HG03280 (cell line): ENCODE data around the gene CSNK1G3.

Experiments used
- ATAC-seq: cut with Tn5 transposase; IDR thresholded peaks from one replicate; pipeline ENCODE4 v1.9.1; 2021; ENCODE audit warnings: mild to moderate bottlenecking, moderate library complexity; ENCODE audit not compliant: unreplicated experiment

The CSNK1G3 gene

DNA sequence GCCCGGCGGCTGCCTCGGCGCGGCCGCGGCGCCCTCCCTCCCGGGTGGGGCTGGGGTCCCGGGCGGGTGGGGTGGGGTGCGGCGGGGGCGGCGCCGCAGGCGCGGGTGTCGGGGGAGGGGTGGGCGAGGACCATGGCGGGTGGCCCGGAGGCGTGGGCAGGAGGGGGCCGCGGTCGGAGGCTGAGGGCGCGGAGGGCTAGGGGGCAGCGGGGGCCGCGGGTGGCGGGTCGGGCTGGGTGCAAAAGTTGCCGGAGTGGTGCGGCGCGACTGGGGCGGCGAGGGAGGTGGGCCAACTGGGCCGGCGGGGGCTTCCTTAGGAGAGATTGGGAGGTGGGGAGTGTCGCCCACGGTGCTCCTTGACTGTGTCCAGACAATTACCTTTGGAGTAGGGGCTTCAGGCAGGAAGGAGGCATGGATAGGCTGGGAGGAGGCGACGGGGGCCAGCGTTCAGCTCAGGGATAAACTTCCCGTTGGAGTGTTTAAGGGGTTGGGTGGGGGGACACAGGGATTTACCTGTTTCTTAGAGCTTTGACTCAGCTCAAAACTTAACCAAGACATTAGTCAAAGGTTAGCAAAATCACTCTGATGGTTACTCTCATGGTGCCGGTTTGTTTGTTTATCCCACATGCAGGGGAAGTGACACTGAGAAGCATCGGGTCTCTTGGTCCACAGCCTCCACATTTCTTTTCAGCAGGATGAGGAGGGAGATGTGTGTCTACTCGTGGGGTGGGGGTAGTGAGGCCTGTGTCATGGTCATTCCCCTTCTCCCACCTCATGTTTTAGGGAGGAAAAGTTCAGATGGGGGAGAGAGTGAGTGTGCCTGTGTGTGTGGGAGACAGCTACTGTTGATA lies 859 bp downstream of the CSNK1G3 start:
- peak; percentile 5 for ATAC-seq

DNA sequence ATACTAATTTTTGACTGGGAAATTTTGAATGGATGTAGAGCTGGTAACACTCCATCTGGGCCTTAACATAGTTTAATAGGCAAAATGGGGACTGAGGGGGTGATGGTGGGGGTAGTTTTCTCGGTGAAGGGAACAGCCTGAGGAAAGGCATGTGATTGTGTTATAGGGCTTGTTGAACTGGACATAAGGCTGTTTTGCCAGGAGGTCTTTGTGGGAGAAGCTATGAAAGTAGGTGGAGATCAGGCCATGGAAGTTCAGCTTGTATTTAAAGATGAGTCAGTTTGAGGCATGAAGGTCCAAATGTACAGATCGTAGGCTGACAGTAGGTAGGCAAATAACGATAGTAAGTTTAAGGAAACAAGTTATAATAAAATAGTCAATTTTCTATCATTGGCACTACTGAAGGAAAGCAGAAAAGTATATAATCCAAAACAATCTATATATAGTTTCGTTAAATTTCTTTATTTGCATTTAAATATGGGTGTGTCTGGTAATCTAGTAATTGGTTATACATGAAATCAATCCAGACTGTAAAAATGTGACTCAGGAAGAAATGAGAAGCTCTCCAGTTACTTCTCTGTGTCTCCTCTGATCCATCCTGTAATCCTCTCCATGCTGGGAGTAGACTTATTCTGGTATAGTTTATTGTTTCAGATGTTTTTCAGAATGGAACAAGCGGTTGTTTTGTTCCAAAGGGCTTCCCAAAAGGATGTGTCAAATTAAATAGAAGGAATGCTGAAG lies 2.8 kb downstream of the CSNK1G3 start:
- ATAC-seq = no peak

DNA sequence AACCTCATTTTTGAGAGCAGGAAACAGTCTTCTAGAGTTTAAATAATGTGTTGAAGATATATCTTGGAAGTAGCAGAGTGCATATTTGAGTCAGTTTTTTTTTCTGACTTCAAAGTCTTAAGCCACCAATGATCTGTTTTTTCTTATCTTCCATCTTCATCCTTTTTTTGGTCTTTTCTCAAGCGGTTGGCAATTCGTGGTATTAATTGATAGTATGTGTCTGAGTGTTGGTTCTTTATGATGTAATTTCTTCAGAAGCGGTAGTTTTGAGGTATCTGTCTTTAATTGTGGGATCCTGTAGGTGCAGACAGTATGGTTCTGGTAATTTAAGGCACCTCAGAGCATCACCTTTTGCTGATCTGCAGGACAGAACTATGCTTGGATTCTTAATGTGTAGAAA lies 3.9 kb downstream of the CSNK1G3 start:
- ATAC-seq = no peak

DNA sequence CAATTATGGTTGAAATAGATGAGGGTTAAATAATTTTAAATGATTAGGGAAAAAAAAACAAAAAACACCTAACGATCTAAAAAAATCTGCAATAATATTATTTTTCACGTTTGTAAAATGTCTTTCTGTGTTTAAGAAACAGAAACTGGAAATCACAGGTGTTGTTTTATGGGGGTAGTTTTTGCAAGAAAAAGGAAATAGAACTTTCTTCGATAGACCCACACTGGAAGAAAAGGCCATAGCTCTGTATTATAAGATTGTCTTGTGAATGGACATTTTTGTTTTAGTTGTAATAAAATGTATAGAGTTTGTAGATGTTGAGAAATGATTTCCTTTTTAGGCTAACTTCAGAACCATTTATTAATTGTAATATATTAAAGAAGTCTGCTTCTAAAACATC lies 5.5 kb downstream of the CSNK1G3 start:
- ATAC-seq = no peak

DNA sequence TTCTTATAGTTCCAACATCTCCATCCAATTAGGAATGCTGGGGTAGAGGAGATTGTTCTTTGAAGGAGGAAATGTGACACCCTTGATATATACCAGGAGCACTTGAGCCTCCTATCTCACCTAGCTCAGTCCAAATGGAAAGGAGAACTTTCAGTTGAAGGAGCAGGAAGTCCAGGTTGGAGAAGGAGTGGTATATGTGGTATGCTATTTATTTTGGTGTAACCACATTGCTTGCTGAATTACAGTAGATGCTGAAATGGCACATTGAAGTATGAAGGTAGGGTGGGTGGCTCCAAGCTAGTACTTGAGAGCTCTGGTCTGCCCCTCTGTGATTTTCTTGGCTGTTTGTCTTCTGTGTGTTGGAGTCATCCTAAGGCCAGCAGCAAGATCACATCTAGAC lies 6.1 kb downstream of the CSNK1G3 start:
- no peak for ATAC-seq

DNA sequence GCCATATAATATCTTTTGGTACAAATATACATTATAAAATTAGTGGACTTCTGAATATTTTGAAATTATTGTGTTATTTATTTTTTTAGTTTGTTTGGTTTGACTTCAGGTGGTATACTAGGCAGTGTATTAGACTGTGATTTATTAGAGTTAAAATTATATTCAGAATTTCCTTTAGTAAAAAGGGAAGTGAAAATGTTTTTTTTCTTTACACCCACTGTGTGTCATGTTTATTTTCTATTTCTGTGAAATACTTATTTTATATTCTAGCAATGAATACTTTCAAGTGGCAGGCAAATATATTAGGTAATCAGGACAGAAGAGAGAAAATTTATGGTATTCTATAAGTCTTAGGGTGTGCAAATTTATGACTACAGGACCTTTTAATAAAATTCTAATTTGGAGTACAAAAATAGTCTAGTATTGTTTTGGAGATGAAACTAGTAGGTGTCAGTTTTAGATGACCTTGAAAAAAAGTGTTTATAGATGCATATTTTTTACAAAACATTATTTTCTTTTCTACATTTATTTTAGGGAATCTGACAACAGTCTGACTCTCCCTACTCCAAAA lies 8.8 kb downstream of the CSNK1G3 start:
- peak; percentile 74 for ATAC-seq

DNA sequence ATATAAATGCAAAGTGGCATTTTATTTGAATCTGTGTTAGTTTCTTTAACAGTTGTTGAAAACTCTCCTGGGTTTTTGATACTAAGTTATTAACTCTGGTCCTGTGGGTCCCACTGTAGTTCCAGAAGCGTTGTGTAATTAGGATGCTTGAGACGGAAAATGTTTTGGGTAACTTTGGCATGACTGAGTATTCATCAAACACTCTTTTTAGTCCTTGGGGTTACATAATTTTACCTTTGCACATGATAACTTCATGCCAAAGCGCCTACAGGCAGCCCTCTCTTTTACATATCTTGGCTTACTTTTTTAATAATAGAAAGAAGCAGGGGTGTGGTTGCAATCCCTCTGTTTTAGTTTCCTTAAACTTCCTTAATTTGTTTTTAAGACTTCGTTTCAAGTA lies 12.2 kb downstream of the CSNK1G3 start:
- ATAC-seq = no peak

DNA sequence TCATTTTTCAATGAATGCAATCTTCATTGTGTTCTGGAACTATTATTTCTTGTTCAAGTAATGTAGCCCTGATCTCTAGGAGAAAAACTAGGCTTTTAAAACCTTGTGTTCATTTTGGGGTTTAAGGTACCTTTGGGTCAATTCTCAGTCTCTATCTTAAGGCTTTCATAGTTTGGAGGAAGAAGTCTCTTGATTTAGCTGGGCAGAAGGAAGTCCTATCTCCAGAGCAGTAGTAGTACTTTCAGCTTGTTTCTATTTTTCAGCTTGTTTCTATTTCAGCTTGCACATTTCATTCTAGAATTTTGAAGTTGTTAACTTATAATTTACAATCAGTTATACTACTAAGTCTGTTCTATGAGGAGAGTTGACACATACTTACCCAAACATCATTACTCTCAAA lies 15.2 kb downstream of the CSNK1G3 start:
- ATAC-seq = no peak

DNA sequence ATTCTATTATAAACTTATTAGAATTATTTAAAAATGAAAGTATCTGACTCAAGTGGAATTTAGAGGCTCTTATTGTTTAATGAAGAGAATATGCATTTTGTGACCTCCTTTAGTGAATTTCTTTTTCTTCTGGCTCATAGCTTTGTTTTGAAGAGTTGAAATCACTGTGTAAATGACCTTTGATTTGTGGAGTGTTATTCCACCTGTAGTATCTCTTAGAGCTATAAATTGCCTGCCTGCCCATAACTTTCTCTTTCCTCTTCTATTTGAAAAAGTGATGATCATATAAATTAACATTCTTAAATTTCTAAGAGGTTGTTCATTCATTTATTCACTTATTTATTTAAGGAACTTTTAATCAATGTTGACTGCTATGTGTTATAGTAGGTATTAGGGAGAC lies 16.1 kb downstream of the CSNK1G3 start:
- ATAC-seq = no peak

DNA sequence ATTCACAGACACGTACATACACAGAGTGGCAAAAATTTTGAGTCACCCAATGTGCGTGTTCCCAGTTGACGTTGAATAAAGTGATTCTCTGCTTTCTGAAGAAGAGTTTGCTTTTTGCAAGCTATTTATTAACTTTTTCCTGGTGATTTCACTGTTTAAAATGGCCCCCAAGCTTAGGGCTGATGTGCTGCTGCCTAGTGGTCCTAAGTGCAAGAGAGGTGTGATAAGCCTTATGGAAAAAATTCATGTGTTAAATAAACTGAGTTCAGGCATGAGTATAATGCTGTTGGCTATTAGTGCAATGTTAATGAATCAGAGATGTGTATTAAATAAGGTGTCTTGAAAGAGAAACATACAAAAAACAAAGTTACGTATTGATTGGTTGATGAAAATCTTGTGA lies 16.9 kb downstream of the CSNK1G3 start:
- ATAC-seq = no peak

DNA sequence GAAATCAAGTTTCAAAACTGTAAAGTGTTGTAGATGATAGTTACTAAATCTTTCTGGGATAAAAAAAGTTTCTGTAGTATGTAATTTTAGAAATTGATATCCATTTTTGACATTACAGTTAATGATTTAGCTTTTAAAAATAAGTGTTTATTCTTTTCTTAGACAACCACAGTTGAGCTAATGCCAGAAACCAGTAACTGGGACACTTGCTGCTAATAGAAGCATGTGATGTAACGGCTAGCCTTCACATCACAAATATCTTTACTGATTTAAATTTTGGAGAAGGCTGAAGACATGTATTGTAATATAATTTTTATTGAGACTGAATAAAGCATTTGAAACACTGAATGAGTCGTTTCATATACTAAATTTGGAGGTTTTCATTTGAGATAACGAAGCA lies 18.8 kb downstream of the CSNK1G3 start:
- ATAC-seq = no peak

DNA sequence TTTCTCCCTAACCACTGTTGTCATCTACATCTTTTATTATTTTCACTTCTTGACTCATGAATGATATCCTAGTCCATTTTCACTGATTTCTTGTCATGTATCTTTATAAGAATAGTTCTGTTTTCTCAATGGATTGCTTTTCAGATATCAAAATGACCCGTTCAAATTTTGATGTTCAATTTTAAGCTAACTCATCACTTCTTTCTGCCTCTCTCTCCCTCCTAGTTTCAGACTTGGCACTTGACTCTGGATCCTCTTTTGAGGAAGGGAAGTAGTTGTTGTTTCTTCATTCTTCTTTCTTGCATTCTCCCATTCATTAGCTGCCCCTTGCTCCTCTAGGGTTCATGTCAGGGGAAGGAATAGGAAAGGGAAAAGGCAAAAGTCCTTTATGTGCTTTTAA lies 23.7 kb downstream of the CSNK1G3 start:
- ATAC-seq = no peak

DNA sequence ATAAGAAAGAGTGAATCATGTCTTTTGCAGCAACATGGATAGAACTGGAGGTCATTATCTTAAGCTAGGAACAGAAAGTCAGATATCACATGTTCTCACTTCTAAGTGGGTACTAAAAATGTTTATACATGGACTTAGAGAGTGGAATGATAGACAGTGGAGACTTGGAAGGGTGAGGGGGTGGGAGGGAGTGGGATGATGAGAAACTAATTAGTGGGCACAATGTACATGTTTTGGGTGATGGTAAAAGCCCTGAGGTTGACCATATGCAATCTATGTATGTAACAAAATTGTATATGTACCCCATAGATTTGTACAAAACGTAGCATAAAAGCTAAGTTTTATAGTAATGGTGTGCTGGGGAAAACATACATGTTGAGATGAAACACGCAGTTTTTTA lies 25.3 kb downstream of the CSNK1G3 start:
- no peak for ATAC-seq

DNA sequence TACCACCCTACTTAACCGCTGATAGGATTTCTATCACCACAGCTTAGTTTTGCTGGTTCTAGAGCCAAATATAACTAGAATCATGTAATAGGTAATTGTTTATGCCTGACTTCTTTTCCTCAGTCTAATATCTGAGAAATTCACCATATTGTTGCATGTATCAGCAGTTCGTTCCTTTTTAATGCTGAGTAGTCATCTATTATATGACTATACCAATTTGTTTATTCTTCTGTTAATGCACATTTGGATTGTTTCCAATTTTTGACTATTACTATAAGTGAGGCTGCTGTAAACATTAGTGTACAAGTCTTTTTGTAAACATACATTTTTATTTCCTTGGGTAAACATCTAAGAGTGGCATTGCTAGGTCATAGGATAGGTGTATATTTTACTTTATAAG lies 25.9 kb downstream of the CSNK1G3 start:
- ATAC-seq = no peak

DNA sequence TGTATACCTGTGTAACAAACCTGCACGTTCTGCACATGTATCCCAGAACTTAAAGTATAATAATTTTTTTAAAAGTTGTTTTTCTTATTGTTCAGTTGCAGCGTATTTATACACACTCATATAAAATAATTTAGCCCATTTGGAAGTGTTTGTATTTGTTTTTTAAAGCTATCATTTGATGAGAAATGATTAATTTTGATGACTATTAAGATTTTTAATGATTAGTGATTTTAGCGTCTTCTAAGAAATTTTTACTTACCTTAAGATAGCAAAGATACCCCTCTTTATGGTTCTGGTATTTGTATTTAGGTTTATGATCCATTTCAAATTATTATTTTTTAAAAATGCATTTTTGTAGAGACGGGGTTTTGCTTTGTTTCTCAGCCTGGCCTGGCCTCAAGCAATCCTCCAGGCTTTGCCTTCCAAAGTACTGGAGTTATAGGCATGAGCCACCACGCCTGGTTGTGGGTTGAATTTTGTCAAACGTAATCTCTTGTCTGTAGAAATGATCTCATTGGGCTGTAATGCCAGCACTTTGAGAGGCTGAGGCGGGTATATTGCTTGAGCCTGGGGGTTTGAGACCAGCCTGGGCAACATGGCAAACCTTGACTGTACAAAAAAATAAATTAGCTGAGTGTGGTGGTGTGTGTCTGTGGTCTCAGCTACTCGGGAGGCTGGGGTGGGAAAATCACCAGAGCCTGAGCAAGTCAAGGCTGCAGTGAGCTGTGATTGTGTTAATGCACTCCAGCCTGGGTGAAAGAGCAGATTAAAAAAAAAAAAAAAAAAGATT lies 26.9 kb downstream of the CSNK1G3 start:
- no peak for ATAC-seq

DNA sequence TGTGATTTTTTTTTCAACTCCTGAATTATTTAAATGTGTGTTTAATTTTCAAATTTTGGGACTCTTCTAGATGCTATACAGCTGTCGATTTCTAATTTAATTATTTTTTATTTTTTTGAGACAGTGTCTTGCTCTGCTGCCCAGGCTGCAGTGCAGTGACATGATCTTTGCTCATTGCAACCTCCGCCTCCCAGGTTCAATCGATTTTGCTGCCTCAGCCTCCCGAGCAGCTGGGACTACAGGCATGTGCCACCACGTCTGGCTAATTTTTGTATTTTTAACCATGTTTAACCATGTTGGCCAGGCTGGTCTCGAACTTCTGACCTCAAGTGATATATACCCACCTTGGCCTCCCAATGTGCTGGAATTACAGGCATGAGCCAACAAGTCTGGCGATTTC lies 28.6 kb downstream of the CSNK1G3 start:
- ATAC-seq = no peak

DNA sequence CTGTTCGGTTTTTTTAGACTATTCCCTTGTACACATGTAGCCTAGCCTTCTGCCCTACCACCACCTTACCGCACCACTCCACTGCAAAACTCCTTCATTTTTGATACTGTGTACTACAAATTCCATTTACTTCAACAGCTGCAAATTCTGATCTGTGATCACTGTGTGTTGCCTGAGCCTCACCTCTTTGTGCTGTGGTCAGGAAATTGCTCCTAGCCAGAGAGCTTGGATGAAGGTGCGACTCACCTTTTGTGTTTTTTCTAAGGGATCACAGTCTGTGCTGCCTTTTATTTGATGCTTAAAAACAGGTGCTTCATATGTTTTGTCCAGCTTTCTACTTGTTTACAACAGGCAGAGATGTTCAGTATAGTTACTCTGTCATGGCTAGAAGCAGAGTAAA lies 31.5 kb downstream of the CSNK1G3 start:
- no peak for ATAC-seq

DNA sequence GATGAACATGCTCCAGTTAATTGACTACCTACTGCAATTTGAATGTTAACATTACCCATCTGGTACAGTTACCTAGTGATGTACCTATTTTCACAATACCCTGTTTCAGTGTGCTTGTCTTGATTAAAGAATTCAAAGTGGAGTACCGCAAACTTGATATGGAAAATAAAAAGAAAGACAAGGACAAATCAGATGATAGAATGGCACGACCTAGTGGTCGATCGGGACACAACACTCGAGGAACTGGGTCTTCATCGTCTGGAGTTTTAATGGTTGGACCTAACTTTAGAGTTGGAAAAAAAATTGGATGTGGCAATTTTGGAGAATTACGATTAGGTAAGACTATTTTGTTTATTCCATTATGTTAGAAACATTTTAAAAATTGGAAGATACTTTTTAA lies 33.5 kb downstream of the CSNK1G3 start:
- ATAC-seq = no peak

DNA sequence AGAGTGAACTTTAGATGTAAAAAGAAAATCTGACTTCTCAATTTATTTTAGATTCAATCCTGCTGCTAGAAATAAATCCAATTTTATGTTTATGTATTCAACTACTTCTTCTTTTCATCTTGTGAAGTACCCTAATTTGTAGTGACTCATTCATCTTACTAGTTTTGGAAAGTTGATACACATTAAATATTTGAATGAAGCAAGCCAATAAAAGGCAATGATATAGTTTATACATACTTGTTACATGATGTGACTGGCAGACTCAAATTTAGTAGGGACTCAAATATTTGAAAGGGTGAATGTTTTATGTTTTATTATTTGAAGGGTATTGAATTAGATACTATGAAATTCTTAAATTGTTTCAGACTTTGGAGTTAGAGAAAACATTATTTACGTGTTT lies 34.7 kb downstream of the CSNK1G3 start:
- no peak for ATAC-seq

DNA sequence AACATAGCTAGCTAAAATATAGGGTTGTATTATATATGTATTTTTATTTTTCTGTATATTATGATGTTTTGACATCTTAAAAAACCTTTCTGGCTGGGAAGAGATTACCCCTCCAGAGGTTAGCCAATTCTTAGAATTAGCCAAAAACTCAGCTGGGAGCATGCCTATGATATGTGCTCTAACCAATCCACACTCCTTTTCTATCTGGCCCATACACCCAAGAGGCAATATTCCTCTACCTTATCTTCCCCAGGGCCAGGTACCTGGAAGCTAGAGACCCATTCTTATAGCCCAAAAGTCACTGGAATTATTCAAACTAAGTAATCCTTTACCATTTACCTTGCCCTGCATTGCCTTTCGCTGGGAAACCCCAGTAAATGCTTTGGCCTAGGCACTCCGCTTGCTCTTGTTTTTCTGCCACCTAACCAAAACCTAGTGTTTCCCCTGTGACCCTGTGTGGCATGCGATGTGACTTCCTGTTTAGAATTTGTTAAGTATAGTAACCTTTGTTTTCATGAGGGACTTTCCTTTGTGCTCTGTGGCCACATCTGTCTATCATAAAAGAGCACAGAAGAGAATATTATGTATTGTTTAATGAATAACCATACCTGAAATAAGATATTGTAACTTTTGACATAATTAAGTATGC lies 37.4 kb downstream of the CSNK1G3 start:
- ATAC-seq = peak; percentile 99

DNA sequence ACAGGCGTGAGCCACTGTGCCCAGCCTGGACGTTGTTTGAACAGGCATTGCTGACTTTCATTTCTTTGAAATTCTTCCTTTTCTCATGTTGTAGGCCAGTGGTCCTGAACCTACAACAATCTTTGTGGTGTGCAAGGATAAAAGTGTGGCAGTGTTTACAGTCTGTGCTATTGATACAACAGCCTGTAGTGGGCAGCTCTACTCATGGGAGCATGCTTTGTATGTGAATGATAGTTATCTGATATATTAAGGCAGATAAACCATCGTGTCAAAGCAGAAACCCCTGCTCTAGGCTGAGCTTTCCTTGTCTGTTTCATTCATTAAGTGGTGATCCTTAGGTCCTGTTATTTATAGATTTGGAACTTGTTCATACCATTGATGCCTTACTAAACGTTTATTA lies 42.6 kb downstream of the CSNK1G3 start:
- no peak for ATAC-seq
